D721Med (cell line): Measurements from ENCODE around the gene CD276.

Source experiments
- DNase-seq: peaks from one replicate; pipeline ENCODE4 v3.0.0; 2011; ENCODE audit warnings: low spot score; ENCODE audit not compliant: insufficient read length
- FAIRE-seq: peaks from 2 replicates; lab custom pipeline; 2011; peaks lifted over from hg19 to GRCh38; lab: Jason Lieb, UNC
- TF ChIP-seq, protein P1 (sequence below): IDR thresholded peaks from 2 replicates; pipeline ENCODE4 v1.5.1; 2012; ENCODE audit warnings: mild to moderate bottlenecking, control low read depth; ENCODE audit not compliant: insufficient read depth; ENCODE audit errors: missing control alignments

CD276 gene

GRCh38 chr15:73758461-73758860 is 74.3 kb downstream of the CD276 start:
- no peak for FAIRE-seq
- TF ChIP-seq, protein P1, sequence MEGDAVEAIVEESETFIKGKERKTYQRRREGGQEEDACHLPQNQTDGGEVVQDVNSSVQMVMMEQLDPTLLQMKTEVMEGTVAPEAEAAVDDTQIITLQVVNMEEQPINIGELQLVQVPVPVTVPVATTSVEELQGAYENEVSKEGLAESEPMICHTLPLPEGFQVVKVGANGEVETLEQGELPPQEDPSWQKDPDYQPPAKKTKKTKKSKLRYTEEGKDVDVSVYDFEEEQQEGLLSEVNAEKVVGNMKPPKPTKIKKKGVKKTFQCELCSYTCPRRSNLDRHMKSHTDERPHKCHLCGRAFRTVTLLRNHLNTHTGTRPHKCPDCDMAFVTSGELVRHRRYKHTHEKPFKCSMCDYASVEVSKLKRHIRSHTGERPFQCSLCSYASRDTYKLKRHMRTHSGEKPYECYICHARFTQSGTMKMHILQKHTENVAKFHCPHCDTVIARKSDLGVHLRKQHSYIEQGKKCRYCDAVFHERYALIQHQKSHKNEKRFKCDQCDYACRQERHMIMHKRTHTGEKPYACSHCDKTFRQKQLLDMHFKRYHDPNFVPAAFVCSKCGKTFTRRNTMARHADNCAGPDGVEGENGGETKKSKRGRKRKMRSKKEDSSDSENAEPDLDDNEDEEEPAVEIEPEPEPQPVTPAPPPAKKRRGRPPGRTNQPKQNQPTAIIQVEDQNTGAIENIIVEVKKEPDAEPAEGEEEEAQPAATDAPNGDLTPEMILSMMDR, result no peak
- DNase-seq, result no peak

- TF ChIP-seq, protein P1, result no peak
- no peak for FAIRE-seq
- DNase-seq, result no peak
Measured at GRCh38 chr15:73760330-73761329, 76.4 kb downstream of the CD276 start.

DNA sequence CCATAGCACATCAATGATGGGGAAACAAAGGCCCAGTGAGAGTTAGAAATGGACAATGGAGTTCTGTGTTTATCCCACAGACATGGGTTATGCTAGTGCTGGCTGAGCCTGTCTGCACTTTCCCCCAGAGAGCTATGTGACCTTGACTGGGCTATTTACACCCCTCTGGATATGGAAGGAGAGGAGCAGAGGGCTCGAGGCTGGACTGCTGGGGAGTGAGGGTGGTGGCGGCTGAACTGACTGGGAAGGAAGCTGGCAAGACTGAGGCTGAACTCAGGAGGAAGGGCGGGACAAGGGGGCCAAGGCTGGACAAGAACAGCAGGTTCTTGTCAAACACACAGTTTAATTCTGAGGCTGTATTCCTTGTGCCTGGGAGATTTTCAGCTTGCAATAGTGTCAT is 79.7 kb downstream of the CD276 start:
- TF ChIP-seq, protein P1, result no peak
- DNase-seq (no peak), FAIRE-seq (no peak)
